Caco-2 (cell line): Measurements from ENCODE around the gene ZNF850. TPM values are rescaled to one million over a fixed set of nuclear protein-coding genes. Genes with fewer than 3 reads are reported as not detected.

Experiments
- BruUV-seq: library from RNA; stranded (reverse); fragments of 400-500 nt; replicated peaks from 2 replicates; lab custom pipeline; 2021; lab: Mats Ljungman, UMichigan
- CTCF ChIA-PET: fragments of 300-600 bp; sonication (Branson Sonifier 250); formaldehyde crosslinking; loops from one replicate; lab custom pipeline; 2022; ENCODE audit warnings: antibody characterized with exemption; lab: Charles Lee
- POLR2A ChIA-PET: fragments of 300-600 bp; sonication (Branson Sonifier 250); formaldehyde crosslinking; loops from one replicate; lab custom pipeline; 2022; ENCODE audit warnings: antibody characterized with exemption; lab: Charles Lee
- DNase-seq, 2 experiments: peaks; one replicate each; pipeline versions ENCODE4 v3.0.0 to v3.0.0-alpha.2; 2020 to 2022
- H3K27me3 ChIP-seq: replicated peaks from 2 replicates; pipeline ENCODE4 v1.6.0; 2011; ENCODE audit warnings: low read length; ENCODE audit not compliant: control insufficient read depth, insufficient read depth
- H3K36me3 ChIP-seq: 2 replicates; pipeline ENCODE4 v1.5.1; 2011; ENCODE audit warnings: low read length; ENCODE audit not compliant: control insufficient read depth, insufficient read depth
- H3K4me1 ChIP-seq: fragments of 250-450 bp; sonication (Bioruptor Pico); 2 replicates; pipeline ENCODE4 v1.5.1; 2020; ENCODE audit warnings: mild to moderate bottlenecking
- H3K4me3 ChIP-seq: 2 replicates; pipeline ENCODE4 v1.5.1; 2011; ENCODE audit warnings: low read depth, mild to moderate bottlenecking, control low read depth, low read length
- H3K9me3 ChIP-seq: fragments of 250-450 bp; sonication (Bioruptor Pico); 2 replicates; pipeline ENCODE4 v1.5.1; 2020; ENCODE audit warnings: mild to moderate bottlenecking, moderate library complexity
- H3K27ac Mint-ChIP-seq: one replicate; pipeline ENCODE4 v1.8.0; 2022; ENCODE audit warnings: mixed read lengths; ENCODE audit not compliant: unreplicated experiment
- H3K27me3 Mint-ChIP-seq: one replicate; pipeline ENCODE4 v1.8.0; 2022; ENCODE audit warnings: mixed read lengths; ENCODE audit not compliant: insufficient read depth, unreplicated experiment
- H3K36me3 Mint-ChIP-seq: one replicate; pipeline ENCODE4 v1.8.0; 2022; ENCODE audit warnings: mild to moderate bottlenecking, mixed read lengths; ENCODE audit not compliant: insufficient read depth, unreplicated experiment
- H3K4me1 Mint-ChIP-seq: one replicate; pipeline ENCODE4 v1.8.0; 2022; ENCODE audit warnings: low read depth, mixed read lengths; ENCODE audit not compliant: unreplicated experiment
- H3K4me3 Mint-ChIP-seq: one replicate; pipeline ENCODE4 v1.8.0; 2022; ENCODE audit warnings: mild to moderate bottlenecking, moderate library complexity, mixed read lengths; ENCODE audit not compliant: unreplicated experiment
- H3K9me3 Mint-ChIP-seq: one replicate; pipeline ENCODE4 v1.8.0; 2022; ENCODE audit warnings: mixed read lengths; ENCODE audit not compliant: unreplicated experiment
- intact Hi-C: fragments of 100-400 bp; cut with micrococcal nuclease; formaldehyde crosslinking; loops from one replicate; pipeline ENCODE4 v1.10.0; 2022; ENCODE audit not compliant: unreplicated experiment
- total RNA-seq: library from RNA; stranded (reverse); gene quantifications from 2 replicates; pipeline ENCODE4 v1.2.3, GENCODE V29; 2022
- TF ChIP-seq, protein P1 (sequence below), 2 experiments: fragments of 200-600 bp in 1 of 2; IDR thresholded peaks; 1 replicate in 1 of 2; 2 replicates in 1 of 2; pipeline versions ENCODE4 v1.5.1 to v1.8.0; 2011 to 2022; ENCODE audit warnings: antibody characterized with exemption in 1 of 2, control low read depth in 1 of 2, inconsistent platforms in 1 of 2, low read depth in 1 of 2, low read length in 1 of 2, mild to moderate bottlenecking in 1 of 2, moderate library complexity in 1 of 2; ENCODE audit not compliant: insufficient read depth in 1 of 2, severe bottlenecking in 1 of 2, unreplicated experiment in 1 of 2

The ZNF850 gene
- total RNA-seq, 1 experiment from 2014 or later, result 7.8 TPM

DNA sequence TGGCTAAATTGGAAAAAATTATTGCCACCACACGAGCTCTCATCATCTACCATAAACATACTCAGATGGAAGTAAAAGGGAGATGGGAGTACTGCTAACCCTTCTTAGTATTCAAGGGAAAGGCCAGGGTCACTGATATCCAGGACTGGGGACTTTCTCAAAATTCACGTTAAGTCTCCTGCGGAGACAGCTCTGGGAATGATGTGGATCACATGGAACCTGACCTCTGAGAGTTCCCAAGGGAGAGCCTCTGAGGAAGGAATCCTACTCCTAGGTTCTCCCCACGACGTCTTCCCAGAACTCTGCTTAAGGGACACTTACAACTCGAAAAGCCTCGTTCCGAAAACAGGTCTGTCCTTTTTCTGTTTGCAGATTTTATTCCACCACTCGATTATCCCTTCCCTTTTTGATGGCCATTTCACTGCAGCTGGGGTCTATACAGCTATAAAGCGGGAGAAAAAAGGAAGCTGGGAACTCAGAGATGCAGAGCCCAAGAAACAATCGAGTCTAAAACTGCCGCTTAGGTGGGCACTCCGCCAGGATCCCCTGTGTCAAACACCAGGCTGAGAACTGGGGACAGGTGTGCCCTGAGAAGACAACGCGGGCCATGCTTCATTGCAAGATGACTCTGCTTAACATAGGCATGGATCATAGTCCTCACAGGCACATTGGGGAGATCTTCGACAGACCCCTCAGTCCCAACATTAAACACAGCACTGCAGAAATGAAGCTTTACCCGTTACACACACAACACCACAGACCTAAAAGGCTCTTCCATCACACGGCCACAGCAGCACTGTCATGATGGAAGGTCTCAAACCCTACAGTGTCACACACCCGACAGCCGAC, 86.0 kb downstream of the ZNF850 start:
- Mint-ChIP-seq H3K4me1 (peaks cover 8% of the 10 kb centered on the region), H3K27me3 (no peaks in the 10 kb centered on the region), H3K36me3 (peaks cover 47% of the 10 kb centered on the region), H3K4me3 (peak overlapping the region; percentile 94), H3K27ac (peak overlapping the region; percentile 99), H3K9me3 (peaks cover 37% of the 10 kb centered on the region)
- ChIA-PET POLR2A (interaction anchor here (0.6 to 1.8 kb wide), 3 partner anchors 20 to 684 kb away, joined by 3 to 7 read pairs (median 5); partner anchors contain the start of genes ZNF461 and ZNF527), CTCF (interaction anchor here (1.5 kb wide), 1 partner anchor 20 kb away, joined by 4 read pairs; the partner anchor contains the start of gene ZNF461)
- DNase-seq, result no peak
- TF ChIP-seq, protein P1, sequence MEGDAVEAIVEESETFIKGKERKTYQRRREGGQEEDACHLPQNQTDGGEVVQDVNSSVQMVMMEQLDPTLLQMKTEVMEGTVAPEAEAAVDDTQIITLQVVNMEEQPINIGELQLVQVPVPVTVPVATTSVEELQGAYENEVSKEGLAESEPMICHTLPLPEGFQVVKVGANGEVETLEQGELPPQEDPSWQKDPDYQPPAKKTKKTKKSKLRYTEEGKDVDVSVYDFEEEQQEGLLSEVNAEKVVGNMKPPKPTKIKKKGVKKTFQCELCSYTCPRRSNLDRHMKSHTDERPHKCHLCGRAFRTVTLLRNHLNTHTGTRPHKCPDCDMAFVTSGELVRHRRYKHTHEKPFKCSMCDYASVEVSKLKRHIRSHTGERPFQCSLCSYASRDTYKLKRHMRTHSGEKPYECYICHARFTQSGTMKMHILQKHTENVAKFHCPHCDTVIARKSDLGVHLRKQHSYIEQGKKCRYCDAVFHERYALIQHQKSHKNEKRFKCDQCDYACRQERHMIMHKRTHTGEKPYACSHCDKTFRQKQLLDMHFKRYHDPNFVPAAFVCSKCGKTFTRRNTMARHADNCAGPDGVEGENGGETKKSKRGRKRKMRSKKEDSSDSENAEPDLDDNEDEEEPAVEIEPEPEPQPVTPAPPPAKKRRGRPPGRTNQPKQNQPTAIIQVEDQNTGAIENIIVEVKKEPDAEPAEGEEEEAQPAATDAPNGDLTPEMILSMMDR (IDR thresholded peaks at IDR 0.05; ENCODE audit: insufficient read depth in 1 of 2, low read depth in 1 of 2, low read length in 1 of 2, severe bottlenecking in 1 of 2, unreplicated experiment in 1 of 2), result no peak
- no peaks in the 10 kb centered on the region for H3K27me3 ChIP-seq
- no peaks in the 10 kb centered on the region for H3K4me1 ChIP-seq
- H3K9me3 ChIP-seq, result peaks cover 7% of the 10 kb centered on the region
- intact Hi-C loops, result loop anchor here (1.0 to 5.0 kb wide), 3 partner anchors 20 to 159 kb away; partner anchors contain the start of genes ZNF260, ZNF461 and ZNF850
- H3K4me3 ChIP-seq, result peak overlapping the region; percentile 93
- peaks cover 5% of the 10 kb centered on the region for H3K36me3 ChIP-seq
- TSS peak; percentile 43 for BruUV-seq

- no TSS peak for BruUV-seq
- peaks cover 2% of the 10 kb centered on the region for H3K36me3 ChIP-seq
- ChIA-PET POLR2A (interaction anchor here (0.6 kb wide), 1 partner anchor 8 kb away, joined by 3 read pairs; no protein-coding TSS in a partner anchor), CTCF (interaction anchor here (0.5 kb wide), 1 partner anchor 19 kb away, joined by 3 read pairs; no protein-coding TSS in a partner anchor)
- intact Hi-C loops, result loop anchor here (5.0 kb wide), 2 partner anchors 86 to 159 kb away; partner anchors contain the start of genes ZNF260 and ZNF850
- H3K4me3 Mint-ChIP-seq, result peak overlapping the region; percentile 94
- no peaks in the 10 kb centered on the region for H3K27me3 ChIP-seq
- H3K27me3 Mint-ChIP-seq, result no peaks in the 10 kb centered on the region
- H3K4me1 Mint-ChIP-seq, result peaks cover 8% of the 10 kb centered on the region
- peaks cover 4% of the 10 kb centered on the region for H3K9me3 ChIP-seq
- no peak overlapping the region for H3K4me3 ChIP-seq
- no peak for DNase-seq
- no peak overlapping the region for H3K27ac Mint-ChIP-seq
- TF ChIP-seq, protein P1 (IDR thresholded peaks at IDR 0.05; ENCODE audit: insufficient read depth in 1 of 2, low read depth in 1 of 2, low read length in 1 of 2, severe bottlenecking in 1 of 2, unreplicated experiment in 1 of 2), result no peak
- peaks cover 44% of the 10 kb centered on the region for H3K9me3 Mint-ChIP-seq
- H3K4me1 ChIP-seq, result no peaks in the 10 kb centered on the region
- H3K36me3 Mint-ChIP-seq, result peaks cover 40% of the 10 kb centered on the region
Observed at GRCh38 chr19:36685835-36686234, 86.8 kb downstream of the ZNF850 start.

GRCh38 chr19:36679455-36679854, 93.2 kb downstream of the ZNF850 start:
- no peak for DNase-seq
- no peaks in the 10 kb centered on the region for H3K27me3 ChIP-seq
- CTCF ChIA-PET, result no interaction called here
- Mint-ChIP-seq H3K27ac (no peak overlapping the region), H3K4me1 (no peaks in the 10 kb centered on the region), H3K9me3 (peaks cover 47% of the 10 kb centered on the region), H3K4me3 (no peak overlapping the region), H3K27me3 (no peaks in the 10 kb centered on the region), H3K36me3 (peaks cover 12% of the 10 kb centered on the region)
- H3K36me3 ChIP-seq, result no peaks in the 10 kb centered on the region
- no peak overlapping the region for H3K4me3 ChIP-seq
- peaks cover 8% of the 10 kb centered on the region; the same call in 1 of the 2 replicates for H3K9me3 ChIP-seq
- TF ChIP-seq, protein P1 (IDR thresholded peaks at IDR 0.05; ENCODE audit: insufficient read depth in 1 of 2, low read depth in 1 of 2, low read length in 1 of 2, severe bottlenecking in 1 of 2, unreplicated experiment in 1 of 2), result no peak
- intact Hi-C loops, result no loop called here
- no peaks in the 10 kb centered on the region for H3K4me1 ChIP-seq
- no TSS peak for BruUV-seq
- POLR2A ChIA-PET, result no interaction called here
